CD4-positive, alpha-beta T cell treated with Interleukin-4 for 1 hour (primary cell): ENCODE measurements around the gene TDP1.
"Not testable (repeated sequence)": the region's sequence is repeated elsewhere in the genome, so short reads cannot be mapped to it uniquely, and the experiment has no call there.

Source experiments
- DNase-seq, 2 donors: peaks; one replicate each; pipeline ENCODE4 v3.0.0-alpha.2; 2020 to 2022

Gene TDP1

GRCh38 chr14:89992273-89992672 is 36.5 kb downstream of the TDP1 start:
- no peak for DNase-seq

- no peak for DNase-seq
These were observed 41.2 kb downstream of the TDP1 start for GRCh38 chr14:89996963-89997362.

GRCh38 chr14:90000935-90001334 is 45.2 kb downstream of the TDP1 start:
- no peak for DNase-seq

GRCh38 chr14:90003526-90004307 is 48.0 kb downstream of the TDP1 start:
- DNase-seq, result no peak

- DNase-seq, result no peak
These were observed 49.7 kb downstream of the TDP1 start for GRCh38 chr14:90005441-90005840.

- DNase-seq, result no peak
These were observed 50.3 kb downstream of the TDP1 start for GRCh38 chr14:90005939-90006530.

- no peak for DNase-seq
These were observed 61.6 kb downstream of the TDP1 start for GRCh38 chr14:90017371-90017770.

GRCh38 chr14:90019824-90020523 is 64.2 kb downstream of the TDP1 start:
- no peak for DNase-seq

GRCh38 chr14:90023176-90023896 is 67.6 kb downstream of the TDP1 start:
- no peak for DNase-seq

GRCh38 chr14:90024910-90025309 is 69.2 kb downstream of the TDP1 start:
- DNase-seq, result no peak

GRCh38 chr14:90026608-90027007 is 70.9 kb downstream of the TDP1 start:
- not testable (repeated sequence) for DNase-seq

GRCh38 chr14:90027842-90028241 is 72.1 kb downstream of the TDP1 start:
- DNase-seq, result no peak

GRCh38 chr14:90034156-90034555 is 78.4 kb downstream of the TDP1 start:
- DNase-seq, result no peak

- DNase-seq, result no peak
These were observed 79.3 kb downstream of the TDP1 start for GRCh38 chr14:90034835-90035525.

GRCh38 chr14:90039253-90040010 is 83.7 kb downstream of the TDP1 start:
- DNase-seq, result no peak

- DNase-seq, result no peak
These were observed 84.7 kb downstream of the TDP1 start for GRCh38 chr14:90040411-90040810.

GRCh38 chr14:90042496-90043252 is 86.9 kb downstream of the TDP1 start:
- DNase-seq, result no peak

GRCh38 chr14:90045616-90046015 is 89.9 kb downstream of the TDP1 start:
- no peak for DNase-seq

- no peak for DNase-seq
These were observed 93.7 kb downstream of the TDP1 start for GRCh38 chr14:90049390-90049789.

- no peak for DNase-seq
These were observed 94.5 kb downstream of the TDP1 start for GRCh38 chr14:90050271-90050670.

- no peak for DNase-seq
These were observed 97.3 kb downstream of the TDP1 start for GRCh38 chr14:90053044-90053443.
